BLaER1 (cell line): ENCODE measurements around the gene FNDC11.
A peak's percentile ranks its signal among the peaks of the same experiment; 100 is the strongest.
"Not testable (repeated sequence)": the region's sequence is repeated elsewhere in the genome, so short reads cannot be mapped to it uniquely, and the experiment has no call there.

Source experiments
- H3K27ac ChIP-seq: shearing (Covaris generic); formaldehyde crosslinking; 2 replicates; pipeline ENCODE4 v1.8.1; 2022
- H3K27me3 ChIP-seq: shearing (Covaris generic); formaldehyde crosslinking; 2 replicates; pipeline ENCODE4 v1.8.1; 2022
- H3K36me3 ChIP-seq: shearing (Covaris generic); formaldehyde crosslinking; 2 replicates; pipeline ENCODE4 v1.8.1; 2022
- H3K4me1 ChIP-seq: shearing (Covaris generic); formaldehyde crosslinking; 2 replicates; pipeline ENCODE4 v1.8.1; 2022
- H3K4me2 ChIP-seq: shearing (Covaris generic); formaldehyde crosslinking; 2 replicates; pipeline ENCODE4 v1.8.1; 2022
- H3K4me3 ChIP-seq: shearing (Covaris generic); formaldehyde crosslinking; 2 replicates; pipeline ENCODE4 v1.8.1; 2022
- H3K9ac ChIP-seq: shearing (Covaris generic); formaldehyde crosslinking; 2 replicates; pipeline ENCODE4 v1.8.1; 2022
- H3K9me3 ChIP-seq: shearing (Covaris generic); formaldehyde crosslinking; 2 replicates; pipeline ENCODE4 v1.8.1; 2022
- H4K20me1 ChIP-seq: shearing (Covaris generic); formaldehyde crosslinking; 2 replicates; pipeline ENCODE4 v1.8.1; 2022
- Cebpa-rat ChIP-seq: shearing (Covaris generic); IDR thresholded peaks from 2 replicates; pipeline ENCODE4 v1.8.1; 2022

Gene FNDC11

GRCh38 chr20:63597651-63598478, 43.9 kb downstream of the FNDC11 start:
- Histone ChIP-seq H3K36me3 (peaks cover 98% of the 10 kb centered on the region), H3K9ac (no peak overlapping the region), H3K27ac (no peak overlapping the region), H4K20me1 (peaks cover 70% of the 10 kb centered on the region), H3K4me3 (no peak overlapping the region), H3K4me2 (no peak overlapping the region), H3K4me1 (peaks cover 8% of the 10 kb centered on the region), H3K27me3 (no peaks in the 10 kb centered on the region), H3K9me3 (no peaks in the 10 kb centered on the region)
- no peak for TF ChIP-seq Cebpa-rat

GRCh38 chr20:63598479-63599395, 44.8 kb downstream of the FNDC11 start:
- Histone ChIP-seq H3K36me3 (peaks cover 98% of the 10 kb centered on the region), H3K4me2 (no peak overlapping the region), H4K20me1 (peaks cover 78% of the 10 kb centered on the region), H3K27me3 (no peaks in the 10 kb centered on the region), H3K9ac (no peak overlapping the region), H3K4me3 (no peak overlapping the region), H3K9me3 (no peaks in the 10 kb centered on the region), H3K27ac (no peak overlapping the region), H3K4me1 (peaks cover 17% of the 10 kb centered on the region)
- TF ChIP-seq Cebpa-rat: no peak

GRCh38 chr20:63599396-63600050, 45.6 kb downstream of the FNDC11 start:
- Histone ChIP-seq H3K27me3 (no peaks in the 10 kb centered on the region), H4K20me1 (peaks cover 86% of the 10 kb centered on the region), H3K4me2 (no peak overlapping the region), H3K27ac (no peak overlapping the region), H3K9me3 (no peaks in the 10 kb centered on the region), H3K36me3 (peaks cover 98% of the 10 kb centered on the region), H3K4me3 (no peak overlapping the region), H3K4me1 (peaks cover 17% of the 10 kb centered on the region), H3K9ac (no peak overlapping the region)
- no peak for TF ChIP-seq Cebpa-rat

GRCh38 chr20:63601679-63602078, 47.7 kb downstream of the FNDC11 start:
- not testable (repeated sequence) for H3K4me3 ChIP-seq, H3K4me2 ChIP-seq, H3K9ac ChIP-seq, H3K27ac ChIP-seq, H3K9me3 ChIP-seq, H3K27me3 ChIP-seq
- Histone ChIP-seq H3K4me1 (peaks cover 30% of the 10 kb centered on the region), H4K20me1 (peaks cover 96% of the 10 kb centered on the region), H3K36me3 (peaks cover 87% of the 10 kb centered on the region)

GRCh38 chr20:63602321-63602720, 48.4 kb downstream of the FNDC11 start:
- H3K4me3 ChIP-seq: no peak overlapping the region
- H3K4me2 ChIP-seq: peak overlapping the region; percentile 47; the same call in 1 of the 2 replicates
- H3K27ac ChIP-seq: no peak overlapping the region
- H3K4me1 ChIP-seq: peaks cover 35% of the 10 kb centered on the region
- no peaks in the 10 kb centered on the region for H3K27me3 ChIP-seq
- no peaks in the 10 kb centered on the region for H3K9me3 ChIP-seq
- H4K20me1 ChIP-seq: peaks cover 99% of the 10 kb centered on the region
- H3K9ac ChIP-seq: no peak overlapping the region
- TF ChIP-seq Cebpa-rat: no peak
- H3K36me3 ChIP-seq: peaks cover 81% of the 10 kb centered on the region
